Measurements from ENCODE around the gene APLF.
A peak's percentile ranks its signal among the peaks of the same experiment; 100 is the strongest.
"Not testable (repeated sequence)": the region's sequence is repeated elsewhere in the genome, so short reads cannot be mapped to it uniquely, and the experiment has no call there.

APLF gene

DNA sequence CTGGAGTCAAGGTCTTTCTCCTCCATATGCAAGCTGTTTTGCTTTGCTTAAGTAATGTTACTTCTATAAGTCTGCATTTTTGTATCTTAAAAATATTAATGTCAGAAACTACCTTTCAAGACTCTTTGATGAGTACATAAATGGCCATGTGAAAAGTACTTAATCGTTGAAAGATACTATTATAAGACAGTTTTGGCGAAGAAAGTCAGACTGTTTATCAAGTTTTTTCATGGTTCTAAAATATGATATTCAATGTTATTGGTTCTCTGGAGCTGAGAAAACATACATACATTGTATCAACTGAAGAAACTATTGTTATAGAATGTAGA lies 25.4 kb upstream of the APLF start:
- DNase-seq, result no peak

DNA sequence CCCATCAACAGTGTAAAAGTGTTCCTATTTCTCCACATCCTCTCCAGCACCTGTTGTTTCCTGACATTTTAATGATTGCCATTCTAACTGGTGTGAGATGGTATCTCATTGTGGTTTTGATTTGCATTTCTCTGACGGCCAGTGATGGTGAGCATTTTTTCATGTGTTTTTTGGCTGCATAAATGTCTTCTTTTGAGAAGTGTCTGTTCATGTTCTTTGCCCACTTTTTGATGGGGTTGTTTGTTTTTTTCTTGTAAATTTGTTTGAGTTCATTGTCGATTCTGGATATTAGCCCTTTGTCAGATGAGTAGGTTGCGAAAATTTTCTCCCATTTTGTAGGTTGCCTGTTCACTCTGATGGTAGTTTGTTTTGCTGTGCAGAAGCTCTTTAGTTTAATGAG lies 21.0 kb upstream of the APLF start:
- DNase-seq, result not testable (repeated sequence)

DNA sequence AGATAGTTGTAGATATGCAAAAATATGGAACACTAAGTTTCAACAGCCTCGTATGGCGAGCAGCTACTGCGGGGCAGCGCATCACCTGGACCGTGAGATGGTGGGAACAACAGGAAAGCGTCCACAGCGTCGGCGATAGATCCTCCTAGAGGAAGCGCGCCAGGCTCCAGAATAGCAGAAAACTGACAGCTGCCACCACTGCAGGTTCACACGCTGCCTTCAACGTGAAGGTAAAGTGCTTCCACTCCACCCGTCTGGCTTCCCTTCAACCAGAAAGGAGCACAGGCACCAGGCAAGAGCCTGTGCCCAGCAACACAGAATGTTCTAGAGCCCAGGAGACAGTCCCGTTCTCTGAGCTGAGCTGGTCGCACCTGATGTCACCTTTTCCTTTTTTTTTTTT lies 20.3 kb upstream of the APLF start:
- no peak for DNase-seq

DNA sequence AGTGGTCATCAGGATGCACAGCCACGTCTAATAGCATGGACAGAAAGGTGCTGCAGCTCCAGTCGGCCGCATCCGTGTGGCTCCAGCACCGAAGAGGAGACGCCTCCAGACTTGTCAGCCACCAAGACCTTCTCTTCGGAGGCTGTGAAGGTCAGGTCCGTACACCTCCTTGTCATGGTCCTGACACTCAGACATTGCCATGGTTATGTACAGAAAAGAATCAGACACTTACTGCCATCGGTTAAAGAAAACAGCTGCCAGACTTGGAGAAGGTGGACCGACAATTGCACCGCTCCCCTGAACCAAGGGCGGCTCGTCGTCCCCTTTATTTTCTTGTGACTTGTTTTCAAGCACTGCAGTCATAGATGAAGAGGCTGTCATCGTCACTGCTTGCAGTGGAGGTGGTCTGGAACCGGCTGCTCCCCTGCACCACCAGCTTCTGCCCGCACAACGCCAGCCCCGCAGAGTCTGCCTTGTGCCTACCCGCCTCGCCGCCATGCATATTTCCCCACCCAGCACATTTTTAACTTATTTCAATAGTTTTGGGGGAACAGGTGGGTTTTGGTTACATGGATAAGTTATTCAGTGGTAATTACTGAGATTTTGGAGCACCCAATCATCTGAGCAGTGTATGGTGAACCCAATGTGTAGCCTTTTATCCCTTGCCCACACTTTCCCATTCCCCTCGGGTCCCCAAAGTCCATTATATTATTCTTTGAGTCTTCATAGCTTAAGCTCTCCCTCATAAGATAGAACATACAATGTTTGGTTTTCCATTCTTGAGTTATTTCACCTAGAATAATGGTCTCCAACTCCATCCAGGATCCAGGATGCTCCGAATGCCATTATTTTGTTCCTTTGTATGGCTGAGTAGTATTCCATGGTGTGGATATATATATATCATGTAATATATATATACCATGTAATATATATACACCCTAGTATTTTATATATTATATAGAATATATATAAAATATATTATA lies 18.4 kb upstream of the APLF start:
- DNase-seq, result no peak

DNA sequence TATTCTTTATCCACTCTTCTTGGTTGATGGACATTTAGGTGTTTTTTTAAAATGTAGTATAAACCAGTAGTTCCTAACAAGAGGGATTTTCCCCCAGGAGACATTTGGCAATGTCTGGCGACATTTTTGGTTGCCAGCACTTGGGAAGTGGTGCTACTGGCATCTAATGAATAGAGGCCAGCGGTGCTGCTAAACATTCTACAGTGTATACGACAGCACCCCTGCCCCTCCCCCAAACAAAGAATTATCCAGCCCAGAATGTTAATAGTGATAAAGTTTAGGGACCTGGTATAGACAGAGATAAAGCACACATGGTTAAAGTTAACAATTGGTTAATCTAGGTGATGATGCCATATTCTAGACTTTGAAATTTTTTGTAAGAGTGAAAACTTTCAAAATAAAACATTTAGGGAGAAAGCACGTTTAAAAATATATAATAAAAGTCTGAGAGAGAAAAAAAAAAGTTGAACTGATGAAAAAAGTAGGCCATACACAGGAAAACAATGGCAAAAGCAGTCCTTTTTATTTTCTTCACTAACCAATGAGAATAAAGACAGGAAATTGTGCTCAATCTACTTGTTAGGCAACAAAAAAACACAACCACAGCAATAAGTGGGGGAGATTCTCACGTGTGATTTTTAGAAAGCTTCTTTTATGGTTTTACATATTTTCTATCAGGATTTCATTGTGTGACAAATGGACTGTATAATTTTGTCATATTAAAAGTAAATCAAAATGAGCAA lies 15.1 kb upstream of the APLF start:
- DNase-seq, result no peak

DNA sequence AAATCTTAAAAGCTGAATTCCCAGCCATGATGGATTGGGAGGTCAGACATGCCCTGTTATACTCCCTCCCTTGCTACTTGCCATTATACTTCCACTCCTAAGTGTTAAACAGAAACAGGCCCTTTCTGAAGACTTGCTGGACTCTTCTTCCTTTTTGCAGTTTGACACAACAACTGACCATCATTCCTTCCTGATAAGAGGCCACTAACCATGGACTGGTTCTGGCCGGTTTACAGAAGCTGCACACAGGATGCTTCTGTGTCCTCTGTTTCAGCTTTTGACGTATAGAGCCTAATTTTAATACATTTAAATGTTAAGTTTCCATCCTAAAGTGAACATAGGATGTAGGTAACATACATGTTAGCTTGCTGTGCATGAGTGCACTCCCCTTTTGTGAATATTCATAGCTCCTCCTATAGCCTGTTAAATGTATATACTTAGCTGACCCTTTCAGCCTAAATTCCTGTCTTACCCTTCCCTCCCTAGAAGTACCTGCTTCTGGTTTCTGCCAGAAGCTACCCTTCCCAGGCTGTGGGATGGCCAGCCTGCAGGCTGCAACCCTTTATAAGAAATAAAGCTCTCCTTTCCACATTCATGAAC lies 13.5 kb upstream of the APLF start:
- no peak for DNase-seq

DNA sequence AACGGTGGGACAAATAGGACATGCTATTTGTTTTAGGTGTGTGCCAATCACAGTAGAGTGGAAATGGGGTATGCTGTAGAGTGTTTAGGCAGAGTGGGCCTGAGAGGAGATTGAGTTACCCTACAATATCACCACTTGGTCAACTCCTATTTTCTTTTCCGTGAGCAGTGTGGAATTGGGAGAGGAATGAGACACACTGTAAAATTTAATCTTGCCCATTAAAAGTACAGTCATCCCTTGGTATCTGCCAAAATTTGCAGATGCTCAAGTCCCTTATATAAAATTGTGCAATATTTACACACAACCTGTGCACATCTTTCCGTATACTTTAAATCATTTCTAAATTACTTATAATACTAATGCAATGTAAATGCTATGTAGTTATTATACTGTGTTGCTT lies 12.7 kb upstream of the APLF start:
- DNase-seq, result no peak

DNA sequence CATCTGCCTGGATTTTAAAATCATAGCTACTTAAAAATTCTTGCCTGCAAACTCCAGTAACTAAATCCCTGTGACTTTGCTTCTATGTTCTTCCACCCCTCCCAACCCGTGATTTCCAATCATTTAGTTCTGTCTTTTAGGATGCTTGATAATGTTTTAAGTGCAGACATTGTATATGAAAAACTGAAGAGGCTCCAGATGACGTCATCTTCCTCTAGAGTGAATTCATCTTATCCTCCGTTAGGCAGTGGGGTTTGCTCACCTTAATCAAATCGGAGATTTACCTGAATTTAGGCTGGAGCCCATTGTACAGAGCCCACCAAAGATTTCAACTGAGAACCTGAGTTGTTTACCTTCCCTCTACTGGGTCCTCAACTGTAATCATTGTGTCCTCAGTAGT lies 11.2 kb upstream of the APLF start:
- no peak for DNase-seq

DNA sequence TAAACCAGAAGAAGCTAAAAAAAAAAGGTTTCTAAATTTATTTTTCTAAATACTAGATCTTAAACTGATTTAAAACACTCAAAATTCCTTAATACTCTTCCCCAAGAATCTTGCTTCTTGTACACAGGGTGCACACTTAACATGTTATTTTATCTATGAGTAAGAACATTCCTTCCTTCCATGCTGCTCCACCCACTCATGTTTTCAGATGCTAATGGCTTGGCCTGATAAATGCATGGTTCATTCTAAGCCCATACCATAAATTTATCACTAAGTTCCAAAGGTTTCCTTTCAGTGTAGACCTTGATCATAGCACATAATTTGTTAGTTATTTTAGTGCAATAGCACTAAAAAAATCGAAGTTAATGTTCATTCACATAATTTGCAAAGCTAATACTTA lies 8.4 kb upstream of the APLF start:
- no peak for DNase-seq

DNA sequence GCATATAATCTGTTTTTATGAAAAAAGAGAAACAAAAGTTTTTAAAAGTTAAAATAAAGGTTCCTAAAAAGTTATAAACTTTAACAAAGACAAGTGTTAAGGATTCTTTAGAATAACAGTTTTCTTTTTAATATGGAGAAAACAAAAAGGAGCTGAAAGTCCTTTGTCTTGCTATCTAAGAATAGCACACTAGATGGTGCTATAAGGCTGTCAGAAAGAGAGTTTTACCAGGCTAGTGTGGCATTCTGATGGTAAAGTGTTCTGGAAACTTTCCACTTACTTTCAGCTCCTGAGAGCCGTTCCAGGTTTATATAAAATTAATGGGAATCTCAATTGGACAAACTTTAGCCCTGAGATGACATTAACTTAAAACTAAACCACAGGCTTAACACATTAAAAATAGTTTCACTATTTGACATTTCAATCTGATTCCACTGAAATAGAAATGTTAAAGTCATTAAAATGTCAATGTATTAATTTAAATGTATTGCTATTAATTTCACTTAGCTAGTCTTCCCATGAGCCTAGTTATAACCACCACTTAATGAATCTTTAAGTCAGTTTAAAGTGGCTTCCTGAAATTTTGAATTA lies 4.0 kb upstream of the APLF start:
- peak in 1 of 2 experiments; percentile 57 for DNase-seq

DNA sequence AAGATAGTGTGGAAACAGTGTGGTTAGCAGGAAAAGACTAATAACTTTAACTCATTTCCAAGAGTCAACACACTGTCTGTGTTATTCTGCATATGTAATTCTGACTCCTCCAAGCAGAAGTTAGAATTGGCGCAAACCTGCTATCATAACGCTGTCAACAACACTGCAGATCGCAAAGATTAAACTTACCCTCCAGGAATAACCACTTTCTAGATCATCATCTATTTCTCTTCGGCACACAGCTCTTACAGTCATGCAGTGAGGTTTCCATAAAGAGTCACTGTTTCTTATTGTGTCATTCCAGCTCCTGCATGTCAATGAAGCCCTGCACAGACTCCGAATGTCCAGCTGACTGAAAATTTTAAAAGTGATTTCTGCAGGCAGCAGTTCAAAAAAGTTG lies 2.7 kb upstream of the APLF start:
- no peak for DNase-seq

DNA sequence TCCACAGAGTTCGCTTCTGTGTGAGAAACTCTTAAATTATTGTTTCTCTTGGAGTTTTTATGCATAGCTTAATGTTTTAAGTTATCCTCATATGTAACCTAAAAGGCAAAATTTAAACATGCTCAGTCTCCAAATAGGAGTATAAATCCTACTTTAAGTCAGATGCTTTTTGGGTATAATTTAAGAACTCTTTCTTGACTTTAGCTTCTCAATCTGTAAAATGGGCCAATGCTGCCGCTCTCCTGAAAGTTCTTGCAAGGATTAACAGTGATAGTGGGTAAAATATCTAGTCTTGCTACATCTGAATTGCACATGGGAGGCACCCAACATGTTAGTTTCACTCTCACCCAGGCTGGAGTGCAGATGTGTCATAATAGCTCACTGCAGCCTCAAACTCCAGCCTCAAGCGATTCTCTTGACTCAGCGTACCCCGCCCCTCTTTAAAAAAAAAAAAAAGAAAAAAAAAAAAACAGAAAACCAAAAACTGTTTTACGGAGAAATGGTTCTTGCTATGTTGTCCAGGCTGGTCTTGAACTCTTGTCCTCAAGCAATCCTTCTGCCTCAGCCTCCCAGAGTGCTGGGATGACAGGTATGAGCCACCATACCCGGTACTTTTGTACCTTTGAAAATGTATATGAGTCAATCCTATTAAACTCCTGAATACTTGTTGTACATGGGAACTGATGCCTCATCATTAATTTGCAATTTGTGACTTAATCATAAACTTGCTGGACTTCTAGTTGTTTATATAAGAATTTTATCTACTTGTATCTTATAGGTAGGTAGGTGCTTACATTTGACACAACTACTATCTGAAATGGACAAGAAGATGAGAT lies 2.1 kb upstream of the APLF start:
- no peak for DNase-seq

DNA sequence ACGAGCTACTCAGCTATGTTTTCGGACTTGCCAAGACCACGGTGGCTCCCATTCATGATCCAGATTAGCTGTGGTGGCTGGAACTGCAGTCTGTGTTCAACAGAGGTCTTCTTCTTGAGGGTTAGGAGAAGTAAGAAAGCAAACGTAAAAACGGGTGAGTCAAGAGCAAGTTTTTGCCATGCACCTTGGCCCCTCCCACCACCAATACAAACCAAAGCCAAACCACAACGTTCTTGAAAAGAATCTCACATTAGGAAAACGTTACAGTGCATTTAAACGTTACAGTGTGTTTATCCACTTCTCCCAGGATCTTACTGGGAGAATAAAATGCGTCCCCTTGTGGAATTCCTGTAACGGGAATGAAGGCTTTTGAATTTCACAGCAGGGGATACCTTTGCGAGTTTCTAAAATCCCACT lies 1.0 kb upstream of the APLF start:
- DNase-seq, result no peak

DNA sequence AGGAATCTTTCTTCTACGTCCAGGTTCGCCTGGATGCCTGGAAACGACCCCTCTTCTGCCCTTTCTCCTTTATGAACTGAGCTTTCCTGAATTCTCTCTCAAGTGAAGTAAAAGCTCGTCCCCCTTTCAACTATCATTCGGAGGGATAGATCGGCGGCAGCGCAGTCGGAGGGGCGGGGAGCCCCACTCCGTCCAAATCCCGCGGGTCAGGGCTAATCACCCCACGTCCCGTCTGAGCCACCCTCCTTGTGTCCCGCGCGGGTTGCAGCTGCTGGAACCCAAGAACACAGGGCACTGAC lies 658 bp upstream of the APLF start:
- DNase-seq, result no peak

DNA sequence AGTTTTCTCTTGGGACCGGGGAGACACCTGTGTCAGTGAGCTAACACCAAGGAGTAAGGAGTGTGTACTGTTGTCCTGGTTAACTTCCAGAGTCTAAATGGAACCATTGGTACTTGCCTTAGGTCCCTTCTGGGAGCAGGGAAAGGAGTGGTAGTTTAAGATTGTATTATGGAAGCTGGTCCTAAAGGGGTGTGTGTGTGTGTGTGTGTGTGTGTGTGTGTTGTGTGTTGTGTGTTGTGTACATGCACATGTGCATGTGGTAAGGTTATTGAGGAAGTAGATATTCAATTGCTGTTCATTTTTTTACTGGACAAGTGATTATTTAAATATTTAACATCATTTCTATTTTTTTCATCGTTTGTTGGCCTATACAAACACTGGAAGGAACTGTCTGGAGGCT lies 1.4 kb downstream of the APLF start:
- no peak for DNase-seq

DNA sequence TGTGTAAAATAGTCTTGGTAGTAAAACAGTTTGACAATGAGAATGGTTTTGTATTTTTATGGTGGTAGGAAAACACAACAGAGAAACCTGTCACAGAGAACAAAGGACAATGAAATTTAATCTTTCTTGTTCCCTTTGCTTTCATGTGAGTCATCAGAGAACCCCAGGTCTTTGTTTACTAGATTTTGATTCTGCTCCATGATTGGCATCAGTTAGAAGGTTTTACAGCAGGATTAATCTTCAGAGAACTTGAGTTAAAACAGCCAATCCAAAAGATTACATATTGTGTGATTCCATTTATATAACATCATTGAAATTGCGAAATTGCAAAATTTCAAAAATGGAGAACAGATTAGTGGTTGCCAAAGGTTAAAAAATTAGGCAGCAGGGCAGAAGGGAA lies 2.5 kb downstream of the APLF start:
- DNase-seq, result no peak

DNA sequence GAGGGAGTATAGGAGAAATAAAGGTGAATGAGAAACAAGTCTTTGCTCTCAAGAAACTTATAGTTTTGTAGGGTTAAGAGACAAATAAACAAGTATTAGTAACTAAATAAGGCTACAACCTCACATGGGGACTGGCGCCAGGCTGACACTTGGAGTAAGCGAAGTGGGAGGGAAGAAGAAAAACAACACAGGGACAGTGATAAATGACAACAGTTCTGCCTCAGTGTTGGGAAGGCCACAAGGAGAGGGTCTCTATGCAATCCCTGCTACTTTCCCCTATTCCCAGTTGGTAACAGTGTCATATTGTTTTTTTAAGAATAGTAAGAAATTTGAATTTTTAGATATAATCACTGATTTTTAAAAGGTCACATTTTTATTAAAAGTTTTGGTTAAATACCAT lies 4.0 kb downstream of the APLF start:
- no peak for DNase-seq

DNA sequence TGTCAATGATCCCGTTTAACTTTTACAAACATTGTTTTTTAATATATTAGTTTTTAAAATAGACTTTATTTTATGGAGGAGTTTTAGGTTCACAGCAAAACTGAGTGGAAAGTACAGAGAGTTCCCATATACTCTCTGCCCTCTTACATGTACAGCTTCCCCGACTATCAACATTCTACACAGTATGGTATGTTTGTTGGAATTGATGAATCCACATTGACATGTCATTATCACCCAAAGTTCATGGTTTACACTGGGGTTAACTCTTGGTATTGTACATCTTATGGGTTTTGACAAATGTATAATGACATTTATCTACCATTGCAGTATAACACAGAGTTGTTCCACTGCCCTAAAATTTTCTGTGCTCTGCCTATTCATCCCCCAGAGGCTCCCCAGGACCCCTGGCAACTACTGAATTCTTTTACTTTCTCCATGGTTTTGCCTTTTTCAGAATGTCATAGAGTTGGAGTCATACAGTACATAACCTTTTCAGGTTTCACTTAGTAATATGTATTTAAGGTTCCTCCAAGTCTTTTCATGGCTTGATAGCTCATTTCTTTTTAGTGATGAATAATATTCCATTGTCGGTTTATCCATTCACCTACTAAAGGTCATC lies 5.5 kb downstream of the APLF start:
- DNase-seq, result no peak

DNA sequence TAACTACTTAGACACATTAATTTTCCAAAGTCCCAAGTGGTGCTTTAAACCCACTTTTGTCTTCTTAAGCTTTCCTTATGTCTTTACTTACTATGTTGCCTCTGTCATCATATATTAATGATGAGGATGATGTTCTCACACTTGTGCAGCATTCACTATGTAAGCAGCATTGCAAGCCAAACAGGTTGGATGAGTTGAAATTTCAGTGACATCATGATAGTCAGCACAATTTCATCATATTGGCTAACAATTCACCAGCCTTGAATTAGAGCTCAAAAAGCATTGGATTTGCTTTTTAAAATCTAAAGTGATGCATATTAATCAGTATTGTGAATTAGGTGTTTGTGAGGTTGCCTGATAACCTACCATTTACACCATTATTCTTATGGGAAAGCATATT lies 7.7 kb downstream of the APLF start:
- DNase-seq, result no peak

DNA sequence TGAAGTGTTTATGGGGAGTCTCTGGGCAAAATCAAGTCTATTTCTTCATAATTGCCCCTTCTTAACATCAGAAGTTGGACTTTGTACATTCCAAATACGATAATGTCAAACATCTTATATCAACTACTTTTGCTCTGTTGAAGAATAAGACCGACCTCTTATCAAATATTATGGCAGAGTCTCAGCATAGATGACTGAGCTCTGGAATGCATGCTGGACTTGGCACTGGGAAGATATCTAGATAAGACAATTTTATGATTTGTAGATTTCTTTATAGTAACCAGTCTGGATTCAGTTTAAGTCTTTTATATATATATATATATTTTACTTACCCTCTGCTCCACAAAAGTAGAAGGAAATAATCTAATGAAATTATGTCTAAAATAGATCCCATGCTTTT lies 8.2 kb downstream of the APLF start:
- DNase-seq, result no peak

DNA sequence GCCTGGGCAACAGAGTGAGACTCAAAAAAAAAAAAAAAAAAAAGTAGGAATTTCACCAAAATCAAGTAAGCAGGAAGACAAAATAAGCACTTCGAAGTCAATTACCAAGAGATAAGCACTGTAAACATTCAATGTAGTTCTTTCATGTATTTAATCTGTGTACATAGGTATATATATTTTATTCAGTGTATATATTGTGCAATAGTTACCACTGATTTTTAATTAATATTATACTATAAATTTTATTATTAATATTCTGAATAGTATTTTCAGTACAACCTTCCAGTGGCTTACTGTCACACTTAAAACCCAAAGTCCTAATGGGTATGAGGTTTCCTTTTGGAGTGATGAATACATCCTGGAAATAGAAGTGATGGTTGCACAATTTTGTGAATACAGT lies 9.1 kb downstream of the APLF start:
- no peak for DNase-seq

DNA sequence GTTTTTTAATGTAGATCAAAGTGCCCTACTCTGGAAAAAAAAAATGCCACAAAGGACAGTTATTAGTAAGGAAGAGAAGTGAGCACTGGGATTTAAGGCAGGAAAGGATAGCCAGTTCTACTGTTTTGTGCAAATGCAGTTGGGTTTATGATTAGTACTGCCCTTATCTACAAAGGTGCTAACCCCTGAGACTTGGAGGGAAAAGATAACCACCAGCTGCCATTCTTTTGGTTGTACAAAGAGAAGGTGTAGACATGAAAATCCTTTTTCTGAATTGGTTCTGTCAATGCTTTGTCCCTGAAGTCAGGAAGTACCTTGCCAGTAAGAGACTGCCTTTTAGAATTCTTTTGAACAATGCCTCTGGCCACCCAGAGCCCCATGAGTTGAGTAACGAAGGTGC lies 11.3 kb downstream of the APLF start:
- DNase-seq, result no peak

Data from SHP77 (cell line).